SJSA1 (cell line): Measurements from ENCODE around the gene SIGLEC5. TPM values are rescaled to one million over a fixed set of nuclear protein-coding genes. Genes with fewer than 3 reads are reported as not detected.

Experiments
- DNase-seq, 2 experiments: peaks; one replicate each; pipeline ENCODE4 v3.0.0-alpha.2; 2015 to 2020; ENCODE audit warnings: low spot score in 2 of 2, low read depth in 1 of 2
- H3K27ac ChIP-seq: fragments of 250-450 bp; sonication (Bioruptor Pico); 2 replicates; pipeline ENCODE4 v1.5.1; 2020; ENCODE audit warnings: mild to moderate bottlenecking, moderate library complexity
- H3K27me3 ChIP-seq: fragments of 250-450 bp; sonication (Bioruptor Pico); replicated peaks from 2 replicates; pipeline ENCODE4 v1.5.1; 2020; ENCODE audit warnings: mild to moderate bottlenecking, moderate library complexity
- H3K36me3 ChIP-seq: fragments of 250-450 bp; sonication (Bioruptor Pico); 2 replicates; pipeline ENCODE4 v1.5.1; 2020; ENCODE audit warnings: mild to moderate bottlenecking
- H3K4me1 ChIP-seq: fragments of 250-450 bp; sonication (Bioruptor Pico); replicated peaks from 2 replicates; pipeline ENCODE4 v1.6.1; 2021; ENCODE audit warnings: mild to moderate bottlenecking
- H3K4me3 ChIP-seq: fragments of 250-450 bp; sonication (Bioruptor Pico); 2 replicates; pipeline ENCODE4 v1.5.1; 2020; ENCODE audit warnings: mild to moderate bottlenecking
- H3K9me3 ChIP-seq: fragments of 250-450 bp; sonication (Bioruptor Pico); replicated peaks from 2 replicates; pipeline ENCODE4 v1.5.1; 2020; ENCODE audit warnings: mild to moderate bottlenecking
- total RNA-seq: library from RNA; depleted of rRNA; stranded (reverse); fragments of >200 nt; shearing (Covaris generic); gene quantifications from 2 replicates; pipeline ENCODE4 v1.2.3, GENCODE V29; 2014; rRNA removed

Gene SIGLEC5
- total RNA-seq, 1 experiment from 2014 or later: not detected

DNA sequence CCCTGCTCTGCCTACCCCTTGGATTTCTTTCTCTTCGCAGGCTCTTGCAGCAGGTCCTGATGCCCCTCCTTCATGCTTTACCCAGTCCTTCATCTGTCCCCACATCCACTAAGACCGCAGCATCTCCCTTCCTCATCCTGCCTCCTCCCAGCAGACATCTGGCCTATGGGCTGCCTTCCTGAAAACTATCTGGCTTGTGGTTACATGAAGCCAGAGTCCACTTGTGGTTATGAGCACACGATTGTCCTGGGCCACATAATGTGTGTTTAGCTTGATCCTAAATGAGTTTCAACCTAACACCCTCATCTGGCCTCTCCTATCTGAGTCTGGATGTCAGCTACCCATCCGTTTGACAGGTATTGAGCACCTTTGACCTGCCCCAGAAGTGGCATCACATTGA lies 64.6 kb downstream of the SIGLEC5 start:
- H3K9me3 ChIP-seq: no peaks in the 10 kb centered on the region
- H3K4me3 ChIP-seq: no peak overlapping the region
- no peak overlapping the region for H3K27ac ChIP-seq
- DNase-seq: no peak
- no peaks in the 10 kb centered on the region for H3K36me3 ChIP-seq
- no peaks in the 10 kb centered on the region for H3K27me3 ChIP-seq
- no peaks in the 10 kb centered on the region for H3K4me1 ChIP-seq

GRCh38 chr19:51564791-51565190 lies 65.4 kb downstream of the SIGLEC5 start:
- H3K27ac ChIP-seq: no peak overlapping the region
- H3K4me3 ChIP-seq: no peak overlapping the region
- no peaks in the 10 kb centered on the region for H3K4me1 ChIP-seq
- no peaks in the 10 kb centered on the region for H3K36me3 ChIP-seq
- no peak for DNase-seq
- no peaks in the 10 kb centered on the region for H3K27me3 ChIP-seq
- H3K9me3 ChIP-seq: no peaks in the 10 kb centered on the region

Other genes starting within 250 kb of the SIGLEC5 start
- gene LIM2, start 242.4 kb downstream of the SIGLEC5 start, total RNA-seq: not detected in 2 replicates
- gene C19orf84, start 239.8 kb downstream of the SIGLEC5 start, total RNA-seq: not detected in 2 replicates
- gene SIGLEC10, start 212.8 kb downstream of the SIGLEC5 start, total RNA-seq: not detected in 2 replicates
- not detected in 2 replicates for gene SIGLEC8, start 171.9 kb downstream of the SIGLEC5 start, total RNA-seq
- gene CEACAM18, start 151.9 kb downstream of the SIGLEC5 start, total RNA-seq: not detected in 2 replicates
- not detected in 2 replicates for gene SIGLEC12, start 128.6 kb downstream of the SIGLEC5 start, total RNA-seq
- gene SIGLEC6, start 98.7 kb downstream of the SIGLEC5 start, total RNA-seq: not detected in 2 replicates
- gene ZNF175, start 59.1 kb downstream of the SIGLEC5 start, total RNA-seq: 2.6 and 20.7 TPM in 2 replicates
- not detected in 2 replicates for gene SIGLEC14, start 16.4 kb upstream of the SIGLEC5 start, total RNA-seq
- 8.7 and 10.7 TPM in 2 replicates for gene SPACA6, start 62.9 kb upstream of the SIGLEC5 start, total RNA-seq
- not detected in 2 replicates for gene HAS1, start 93.6 kb upstream of the SIGLEC5 start, total RNA-seq
- gene FPR1, start 121.5 kb upstream of the SIGLEC5 start, total RNA-seq: not detected in 2 replicates
- gene FPR2, start 130.8 kb upstream of the SIGLEC5 start, total RNA-seq: not detected in 2 replicates
- not detected in 2 replicates for gene FPR3, start 164.8 kb upstream of the SIGLEC5 start, total RNA-seq